GM12878 (cell line): ENCODE data around the gene SLC31A2. TPM values are rescaled to one million over a fixed set of nuclear protein-coding genes. Genes with fewer than 3 reads are reported as not detected.

Source experiments
- ATAC-seq: fragments of 200-7000 bp; cut with Tn5 transposase; 3 replicates; pipeline ENCODE4 v1.9.1; 2020; ENCODE audit warnings: mild to moderate bottlenecking, moderate library complexity
- BruUV-seq: library from RNA; stranded (reverse); fragments of 400-500 nt; replicated peaks from 2 replicates; lab custom pipeline; 2021; lab: Mats Ljungman, UMichigan
- CTCF ChIA-PET: fragments of 300-600 bp; sonication (Branson Sonifier 250); formaldehyde crosslinking; extraction: SDS; loops from one replicate; lab custom pipeline; 2021; ENCODE audit warnings: inconsistent platforms; lab: Yijun Ruan, JAX
- POLR2A ChIA-PET: fragments of 350-600 bp; formaldehyde crosslinking; extraction: SDS; loops from one replicate; lab custom pipeline; 2021; ENCODE audit warnings: inconsistent platforms; lab: Charles Lee
- RAD21 ChIA-PET: fragments of 300-600 bp; sonication (Branson Sonifier 250); formaldehyde crosslinking; loops from one replicate; lab custom pipeline; 2023; ENCODE audit warnings: antibody characterized with exemption; ENCODE audit not compliant: unreplicated experiment; lab: Charles Lee
- SMC1A ChIA-PET: fragments of 300-600 bp; sonication (Branson Sonifier 250); formaldehyde crosslinking; loops from one replicate; lab custom pipeline; 2023; ENCODE audit not compliant: unreplicated experiment, uncharacterized antibody; lab: Charles Lee
- DNase-seq: peaks from one replicate; pipeline ENCODE4 v3.0.0-alpha.2; 2011; ENCODE audit warnings: low read depth, low spot score
- FAIRE-seq: peaks from 3 replicates; lab custom pipeline; 2011; peaks lifted over from hg19 to GRCh38; lab: Jason Lieb, UNC
- H2AFZ ChIP-seq: 2 replicates; pipeline ENCODE4 v1.6.0; 2011; ENCODE audit warnings: low read depth, low read length, control low read depth; ENCODE audit not compliant: control insufficient read depth
- H3K27ac ChIP-seq: 2 replicates; pipeline ENCODE4 v1.5.1; 2011; ENCODE audit warnings: control low read depth; ENCODE audit not compliant: control insufficient read depth, insufficient read depth
- H3K27me3 ChIP-seq, 2 experiments: replicated peaks in 1 of 2; 2 replicates each; pipeline versions ENCODE4 v1.6.0 to v1.6.1; 2011; ENCODE audit warnings: low read length in 1 of 2; ENCODE audit not compliant: control insufficient read depth in 2 of 2, insufficient read depth in 2 of 2
- H3K36me3 ChIP-seq, 2 experiments: 2 replicates each; pipeline ENCODE4 v1.5.1; 2011; ENCODE audit warnings: low read length in 1 of 2; ENCODE audit not compliant: control insufficient read depth in 2 of 2, insufficient read depth in 2 of 2
- H3K4me1 ChIP-seq: 2 replicates; pipeline ENCODE4 v1.6.1; 2011; ENCODE audit warnings: mild to moderate bottlenecking, low read length, moderate library complexity, mixed read lengths; ENCODE audit not compliant: control insufficient read depth, insufficient read depth
- H3K4me2 ChIP-seq: 2 replicates; pipeline ENCODE4 v1.6.0; 2011; ENCODE audit warnings: control low read depth; ENCODE audit not compliant: control insufficient read depth, insufficient read depth
- H3K4me3 ChIP-seq: fragments of 200-600 bp; sonication (generic); 2 replicates; pipeline ENCODE4 v1.5.1; 2016
- H3K79me2 ChIP-seq: 2 replicates; pipeline ENCODE4 v1.6.0; 2011; ENCODE audit warnings: low read length; ENCODE audit not compliant: control insufficient read depth, insufficient read depth
- H3K9ac ChIP-seq: 2 replicates; pipeline ENCODE4 v1.8.0; 2011; ENCODE audit warnings: low read length, control low read depth, mixed read lengths; ENCODE audit not compliant: control insufficient read depth, insufficient read depth
- H3K9me3 ChIP-seq: replicated peaks from 3 replicates; pipeline ENCODE4 v1.5.1; 2011; ENCODE audit warnings: mild to moderate bottlenecking, low read length; ENCODE audit not compliant: control insufficient read depth, insufficient read depth
- H4K20me1 ChIP-seq: 2 replicates; pipeline ENCODE4 v1.6.0; 2011; ENCODE audit not compliant: control insufficient read depth, insufficient read depth
- ATF3 ChIP-seq: IDR thresholded peaks from 2 replicates; pipeline ENCODE4 v1.6.1; 2011; ENCODE audit warnings: low read depth, mild to moderate bottlenecking, low read length, moderate library complexity, borderline replicate concordance; ENCODE audit errors: extremely low read depth
- BRCA1 ChIP-seq: IDR thresholded peaks from 2 replicates; pipeline ENCODE4 v1.6.1; 2011; ENCODE audit warnings: low read depth, low read length, improper control_type of control experiment
- CREM ChIP-seq: IDR thresholded peaks from 2 replicates; pipeline ENCODE4 v1.6.1; 2014; ENCODE audit warnings: antibody characterized with exemption, low read depth
- EZH2 ChIP-seq: IDR thresholded peaks from 2 replicates; pipeline ENCODE4 v1.6.1; 2012; ENCODE audit warnings: low read depth, mild to moderate bottlenecking, control low read depth, inconsistent platforms, low read length, borderline replicate concordance; ENCODE audit not compliant: control insufficient read depth
- FOXM1 ChIP-seq: IDR thresholded peaks from 2 replicates; pipeline ENCODE4 v1.6.1; 2012; ENCODE audit warnings: low read depth, mild to moderate bottlenecking, inconsistent platforms, low read length, moderate library complexity
- HDAC6 ChIP-seq: fragments of 200-600 bp; sonication (generic); IDR thresholded peaks from one replicate; pipeline ENCODE4 v1.8.0; 2017; ENCODE audit warnings: antibody characterized with exemption; ENCODE audit not compliant: unreplicated experiment
- IKZF1 ChIP-seq: fragments of 450-650 bp; conservative IDR thresholded peaks from 2 replicates; pipeline ENCODE4 v1.6.1; 2017; ENCODE audit warnings: antibody characterized with exemption, mild to moderate bottlenecking
- JUNB ChIP-seq: IDR thresholded peaks from 2 replicates; pipeline ENCODE4 v1.6.1; 2016; ENCODE audit warnings: antibody characterized with exemption, mild to moderate bottlenecking
- NFIC ChIP-seq: IDR thresholded peaks from 2 replicates; pipeline ENCODE4 v1.6.1; 2012; ENCODE audit warnings: low read depth, mild to moderate bottlenecking, inconsistent platforms, low read length, moderate library complexity
- NR2C2 ChIP-seq: IDR thresholded peaks from 2 replicates; pipeline ENCODE4 v1.6.1; 2011; ENCODE audit warnings: borderline replicate concordance, low read depth; ENCODE audit not compliant: control insufficient read depth, insufficient read length
- RCOR1 ChIP-seq: conservative IDR thresholded peaks from 2 replicates; pipeline ENCODE4 v1.6.1; 2012; ENCODE audit warnings: low read depth, low read length, improper control_type of control experiment
- SIX5 ChIP-seq: IDR thresholded peaks from 2 replicates; pipeline ENCODE4 v1.6.1; 2011; ENCODE audit warnings: mild to moderate bottlenecking, low read depth, low read length, moderate library complexity; ENCODE audit not compliant: severe bottlenecking
- SP1 ChIP-seq: IDR thresholded peaks from one replicate; pipeline ENCODE4 v1.6.1; 2011; ENCODE audit warnings: low read depth, low read length
- ZNF274 ChIP-seq: IDR thresholded peaks from one replicate; pipeline ENCODE4 v1.8.0; 2011; ENCODE audit not compliant: insufficient read length, insufficient read depth
- WGBS: methylation state at CpG from one replicate; pipeline ENCODE4 v1.1.6; 2016; ENCODE audit warnings: low lambda C conversion rate; ENCODE audit not compliant: insufficient replicate concordance, insufficient coverage; ENCODE audit errors: missing lambda C conversion rate; 5-methylcytosine and 5-hydroxymethylcytosine counted together
- in situ Hi-C: fragments of 300-500 bp; cut with MboI; formaldehyde crosslinking; loops from 9 replicates; pipeline ENCODE4 v1.14.3; 2018; ENCODE audit warnings: mixed read lengths
- intact Hi-C: fragments of 100-400 bp; cut with micrococcal nuclease; formaldehyde crosslinking; loops from one replicate; pipeline ENCODE4 v1.14.2; 2022; ENCODE audit not compliant: unreplicated experiment
- polyA plus RNA-seq, 11 experiments: library from polyadenylated mRNA; depleted of rRNA in 4 of 11; unstranded in 6 of 11; stranded (reverse) in 5 of 11; fragments of >200 nt; fragmentation: Nextera tagmentation in 4 of 11; fragmentation: Illumina TruSeq in 1 of 11; extraction: Ambion mirVana in 4 of 11; extraction: Trizol in 1 of 11; gene quantifications; 1 replicate in 1 of 11; 2 replicates in 10 of 11; pipeline versions ENCODE4 v1.2.1 to v1.2.3, GENCODE V29; 2011 to 2016; ENCODE audit warnings: inconsistent platforms in 2 of 11, missing spikeins in 2 of 11, low read depth in 1 of 11
- total RNA-seq, 4 experiments: library from RNA; depleted of rRNA in 3 of 4; stranded (reverse); fragments of >200 nt in 3 of 4; fragmentation: Illumina TruSeq in 1 of 4; extraction: Trizol in 1 of 4; gene quantifications; 2 replicates each; pipeline versions ENCODE4 v1.2.1 to v1.2.3, GENCODE V29; 2013 to 2021

SLC31A2 gene
- total and polyA plus RNA-seq, 10 of the 15 experiments (the other 5 are each of a cell fraction or from before 2014, with no cell fraction given) = 0.09 to 1.9 (median 0.93) TPM

- no TSS peak for BruUV-seq
- Histone ChIP-seq H3K27ac (no peak overlapping the region), H3K4me3 (no peak overlapping the region), H4K20me1 (no peaks in the 10 kb centered on the region), H3K79me2 (no peaks in the 10 kb centered on the region), H3K9ac (no peak overlapping the region), H3K9me3 (no peaks in the 10 kb centered on the region), H3K4me1 (no peaks in the 10 kb centered on the region), H3K27me3 (no peaks in the 10 kb centered on the region; a peak in 1 of 4 replicates), H2AFZ (no peak overlapping the region), H3K36me3 (no peaks in the 10 kb centered on the region), H3K4me2 (no peak overlapping the region)
- ATAC-seq (no peak), FAIRE-seq (no peak), DNase-seq (no peak)
- ChIA-PET POLR2A (interaction anchor here (0.7 kb wide), 1 partner anchor 145 kb away, joined by 4 read pairs; no protein-coding TSS in a partner anchor), RAD21 (no interaction called here), SMC1A (no interaction called here), CTCF (no interaction called here)
- in situ Hi-C loops = no loop called here
- WGBS = 15% methylated on average over 3 of the region's 3 CpGs
- TF ChIP-seq HDAC6 (no peak), NFIC (no peak), NR2C2 (no peak), EZH2 (no peak), ATF3 (no peak), FOXM1 (no peak), BRCA1 (no peak), RCOR1 (no peak), SIX5 (no peak), JUNB (no peak), ZNF274 (no peak), SP1 (no peak), IKZF1 (no peak), CREM (no peak)
- intact Hi-C loops = no loop called here
These were observed 12.0 kb upstream of the SLC31A2 start for GRCh38 chr9:113138760-113139159.
